Psoas muscle (tissue), 8 donors: ENCODE data around the gene B3GNT3. TPM values are rescaled to one million over a fixed set of nuclear protein-coding genes. Genes with fewer than 3 reads are reported as not detected.

Source experiments
- ATAC-seq, 4 donors: fragments of 200-7000 bp; cut with Tn5 transposase; one replicate each; pipeline ENCODE4 v1.9.1; 2020; ENCODE audit warnings: moderate library complexity in 3 of 4, mild to moderate bottlenecking in 2 of 4
- DNase-seq, 2 donors: peaks; one replicate each; pipeline ENCODE4 v3.0.0-alpha.2; 2020
- H3K27ac ChIP-seq: fragments of 200-600 bp; one replicate; pipeline ENCODE4 v1.8.0; 2022
- H3K27me3 ChIP-seq, 3 donors: fragments of 200-600 bp in 1 of 3; one replicate each; pipeline versions ENCODE4 v1.6.1 to v1.8.0; 2013 to 2022; ENCODE audit warnings: low read length in 2 of 3, mild to moderate bottlenecking in 2 of 3, moderate library complexity in 1 of 3; ENCODE audit not compliant: insufficient read depth in 3 of 3
- H3K36me3 ChIP-seq, 2 donors: fragments of 200-600 bp in 1 of 2; one replicate each; pipeline versions ENCODE4 v1.6.1 to v1.8.0; 2013 to 2022; ENCODE audit warnings: low read depth in 1 of 2, mild to moderate bottlenecking in 1 of 2, moderate library complexity in 1 of 2; ENCODE audit not compliant: insufficient read depth in 1 of 2
- H3K4me1 ChIP-seq: fragments of 200-600 bp; one replicate; pipeline ENCODE4 v1.8.0; 2022
- H3K4me3 ChIP-seq: fragments of 200-600 bp; one replicate; pipeline ENCODE4 v1.8.0; 2022; ENCODE audit warnings: mild to moderate bottlenecking
- H3K9me3 ChIP-seq: fragments of 200-600 bp; one replicate; pipeline ENCODE4 v1.8.0; 2022
- WGBS, 3 donors: extraction: QIAGEN DNeasy Blood & Tissue Kit; methylation state at CpG; one replicate each; pipeline versions ENCODE4 v1.1.6 to v1.1.7; 2013; 5-methylcytosine and 5-hydroxymethylcytosine counted together
- intact Hi-C, 2 donors: fragments of 100-400 bp; cut with DNase I; formaldehyde crosslinking; loops; one replicate each; pipeline versions ENCODE4 v1.11.0 to v1.14.2; 2022
- polyA plus RNA-seq, 3 donors: library from polyadenylated mRNA; stranded (reverse); fragments of 200-250 nt; gene quantifications; one replicate each; pipeline ENCODE4 v1.2.3, GENCODE V29; 2013
- total RNA-seq, 4 donors: library from RNA; stranded (reverse); fragmentation: NEBNext Ultra II Directional in 2 of 4; extraction: Animal tissue kit (Norgen Biotek cat#: 25700) in 2 of 4; gene quantifications; one replicate each; pipeline versions ENCODE4 v1.2.1 to v1.2.4, GENCODE V29; 2021 to 2023
- TF ChIP-seq, protein P1 (sequence below): fragments of 200-600 bp; IDR thresholded peaks from one replicate; pipeline ENCODE4 v1.8.0; 2022; ENCODE audit warnings: antibody characterized with exemption
- donor health status: healthy with polysubstance abuse.
- donor health status: DM: no; HTN: no; CAD: no; lungs with moderate emphysema.
- donor health status: Bipolar disorder and iron deficiency.
- donor health status: healthy.
- donor health status: DM: yes; HTN: yes; CAD: no.
- donor health status: DM: no; HTN: no; CAD: no.
- donor health status: DM: no; HTN: no; CAD: no.
- donor health status: DM: yes; HTN: yes; CAD: no.

B3GNT3 gene
- total and polyA plus RNA-seq, 7 donors: 0.03 to 0.38 (median 0.08) TPM; not detected in 4

- no peak for ATAC-seq
- Histone ChIP-seq H3K27me3 (peaks cover 0 to 10% (median 8%) of the 10 kb centered on the region in 3 donors), H3K4me1 (no peaks in the 10 kb centered on the region), H3K36me3 (no peaks in the 10 kb centered on the region), H3K9me3 (no peaks in the 10 kb centered on the region), H3K4me3 (no peak overlapping the region), H3K27ac (no peak overlapping the region)
- WGBS, 3 donors: 73 to 80% (median 77%) methylated on average over 5 of the region's 5 CpGs
- DNase-seq: no peak
- TF ChIP-seq, protein P1, sequence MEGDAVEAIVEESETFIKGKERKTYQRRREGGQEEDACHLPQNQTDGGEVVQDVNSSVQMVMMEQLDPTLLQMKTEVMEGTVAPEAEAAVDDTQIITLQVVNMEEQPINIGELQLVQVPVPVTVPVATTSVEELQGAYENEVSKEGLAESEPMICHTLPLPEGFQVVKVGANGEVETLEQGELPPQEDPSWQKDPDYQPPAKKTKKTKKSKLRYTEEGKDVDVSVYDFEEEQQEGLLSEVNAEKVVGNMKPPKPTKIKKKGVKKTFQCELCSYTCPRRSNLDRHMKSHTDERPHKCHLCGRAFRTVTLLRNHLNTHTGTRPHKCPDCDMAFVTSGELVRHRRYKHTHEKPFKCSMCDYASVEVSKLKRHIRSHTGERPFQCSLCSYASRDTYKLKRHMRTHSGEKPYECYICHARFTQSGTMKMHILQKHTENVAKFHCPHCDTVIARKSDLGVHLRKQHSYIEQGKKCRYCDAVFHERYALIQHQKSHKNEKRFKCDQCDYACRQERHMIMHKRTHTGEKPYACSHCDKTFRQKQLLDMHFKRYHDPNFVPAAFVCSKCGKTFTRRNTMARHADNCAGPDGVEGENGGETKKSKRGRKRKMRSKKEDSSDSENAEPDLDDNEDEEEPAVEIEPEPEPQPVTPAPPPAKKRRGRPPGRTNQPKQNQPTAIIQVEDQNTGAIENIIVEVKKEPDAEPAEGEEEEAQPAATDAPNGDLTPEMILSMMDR: no peak
- intact Hi-C loops: no loop called here
Observed at GRCh38 chr19:17754634-17755442, 40.1 kb upstream of the B3GNT3 start.

- Histone ChIP-seq H3K9me3 (no peaks in the 10 kb centered on the region), H3K4me1 (no peaks in the 10 kb centered on the region), H3K27me3 (peaks cover 0 to 10% (median 8%) of the 10 kb centered on the region in 3 donors), H3K4me3 (no peak overlapping the region), H3K27ac (no peak overlapping the region), H3K36me3 (no peaks in the 10 kb centered on the region)
- intact Hi-C loops: no loop called here
- WGBS, 3 donors: 56 to 71% (median 67%) methylated on average over 1 of the region's 1 CpG
- no peak for DNase-seq
- TF ChIP-seq, protein P1: no peak
- ATAC-seq: no peak
Observed at GRCh38 chr19:17755443-17755890, 39.5 kb upstream of the B3GNT3 start.

DNA sequence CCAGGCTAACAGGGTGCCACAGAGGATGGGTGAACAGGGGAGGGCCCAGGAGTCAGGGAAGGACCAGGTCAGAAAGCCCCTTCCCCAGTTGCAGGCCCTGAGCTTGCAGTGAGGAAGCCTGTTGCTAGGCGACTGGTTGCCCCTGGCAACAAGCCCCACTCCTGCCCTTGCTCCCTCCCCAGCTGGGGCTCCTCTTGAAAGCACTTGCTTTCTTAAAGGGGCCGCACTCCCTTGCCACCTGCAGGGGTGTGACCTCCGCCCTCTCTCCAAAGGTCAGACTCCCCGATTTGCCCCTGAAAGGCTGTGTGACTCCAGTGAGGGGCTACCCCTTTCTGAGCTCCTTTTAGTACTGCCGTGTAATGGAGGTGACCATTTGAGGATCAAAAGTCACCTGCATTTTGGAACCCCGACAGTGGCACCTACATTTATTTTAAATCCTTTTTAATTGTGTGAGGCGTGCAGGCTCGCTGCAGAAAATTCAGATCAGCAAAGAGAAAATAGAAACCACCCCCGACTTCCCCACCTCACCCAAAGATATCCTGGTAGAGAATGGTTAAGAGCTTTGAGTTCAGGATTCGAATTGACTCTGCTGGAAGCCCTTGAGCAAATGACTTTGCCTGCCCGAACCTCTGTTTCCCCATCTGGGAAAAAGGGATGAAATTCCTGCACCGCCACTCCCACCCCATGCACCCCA is 38.8 kb upstream of the B3GNT3 start:
- no peak for DNase-seq
- ATAC-seq: no peak
- intact Hi-C loops: no loop called here
- TF ChIP-seq, protein P1: no peak
- Histone ChIP-seq H3K9me3 (no peaks in the 10 kb centered on the region), H3K27me3 (peaks cover 0 to 13% (median 8%) of the 10 kb centered on the region in 3 donors), H3K4me1 (no peaks in the 10 kb centered on the region), H3K27ac (no peak overlapping the region), H3K4me3 (no peak overlapping the region), H3K36me3 (no peaks in the 10 kb centered on the region)
- 39 to 48% (median 41%) methylated on average over 11 to 12 of the region's 12 CpGs for WGBS, 3 donors

- Histone ChIP-seq H3K9me3 (no peaks in the 10 kb centered on the region), H3K4me3 (no peak overlapping the region), H3K36me3 (no peaks in the 10 kb centered on the region), H3K27ac (no peak overlapping the region), H3K4me1 (no peaks in the 10 kb centered on the region), H3K27me3 (peaks cover 0 to 8% (median 8%) of the 10 kb centered on the region in 3 donors)
- 12 to 15% (median 13%) methylated on average over 8 to 9 of the region's 9 CpGs for WGBS, 3 donors
- intact Hi-C loops: no loop called here
- no peak for DNase-seq
- no peak for ATAC-seq
- TF ChIP-seq, protein P1: no peak
Observed at GRCh38 chr19:17757125-17757524, 37.8 kb upstream of the B3GNT3 start.
